NCI-H1092 (cell line): ENCODE results near the gene TPP1.

Experiments used
- DNase-seq: peaks from one replicate; lab custom pipeline; 2025; lab: John Stamatoyannopoulos, UW

Gene TPP1

GRCh38 chr11:6611092-6611962 is 7.9 kb downstream of the TPP1 start:
- no peak for DNase-seq

GRCh38 chr11:6610591-6610990 is 8.6 kb downstream of the TPP1 start:
- DNase-seq: no peak

GRCh38 chr11:6609502-6610015 is 9.7 kb downstream of the TPP1 start:
- DNase-seq: no peak

GRCh38 chr11:6608726-6609501 is 10.3 kb downstream of the TPP1 start:
- no peak for DNase-seq

GRCh38 chr11:6608011-6608410 is 11.2 kb downstream of the TPP1 start:
- no peak for DNase-seq

GRCh38 chr11:6607190-6607795 is 11.9 kb downstream of the TPP1 start:
- no peak for DNase-seq

- DNase-seq: no peak
Observed at GRCh38 chr11:6606471-6607189, 12.6 kb downstream of the TPP1 start.

- no peak for DNase-seq
Observed at GRCh38 chr11:6604790-6605189, 14.4 kb downstream of the TPP1 start.

GRCh38 chr11:6604081-6604626 is 15.1 kb downstream of the TPP1 start:
- no peak for DNase-seq

- peak; percentile 89 for DNase-seq
Observed at GRCh38 chr11:6603287-6604080, 15.7 kb downstream of the TPP1 start, which contains the start of the genes ILK and RRP8. TSS of gene ILK (plus strand) at chr11:6603774. CDS start at chr11:6604272, 498 bp downstream. TSS of gene RRP8 (minus strand) at chr11:6603616. CDS start at chr11:6603502, 114 bp downstream.

GRCh38 chr11:6602096-6602940 is 16.9 kb downstream of the TPP1 start:
- DNase-seq: no peak

GRCh38 chr11:6601041-6601461 is 18.2 kb downstream of the TPP1 start:
- no peak for DNase-seq

- DNase-seq: no peak
Observed at GRCh38 chr11:6599881-6600390, 19.3 kb downstream of the TPP1 start.

GRCh38 chr11:6599449-6599848 is 19.8 kb downstream of the TPP1 start:
- DNase-seq: no peak

- DNase-seq: no peak
Observed at GRCh38 chr11:6598555-6598954, 20.7 kb downstream of the TPP1 start.

- no peak for DNase-seq
Observed at GRCh38 chr11:6596239-6596877, 22.9 kb downstream of the TPP1 start.

GRCh38 chr11:6594142-6594768 is 25.0 kb downstream of the TPP1 start:
- no peak for DNase-seq

GRCh38 chr11:6588018-6588417 is 31.2 kb downstream of the TPP1 start:
- DNase-seq: no peak
